GM18907 (cell line): ENCODE measurements around the gene SGK2.
A peak's percentile ranks its signal among the peaks of the same experiment; 100 is the strongest.
"Not testable (repeated sequence)": the region's sequence is repeated elsewhere in the genome, so short reads cannot be mapped to it uniquely, and the experiment has no call there.

Experiments
- ATAC-seq: cut with Tn5 transposase; IDR thresholded peaks from one replicate; pipeline ENCODE4 v1.9.1; 2021; ENCODE audit warnings: mild to moderate bottlenecking, moderate library complexity; ENCODE audit not compliant: unreplicated experiment

Gene SGK2

GRCh38 chr20:43590392-43591303, 31.8 kb downstream of the SGK2 start, which contains the start of gene IFT52:
Gene IFT52, plus strand, starts transcription at chr20:43590937. Its CDS starts 3,762 bp downstream, at chr20:43594699.
- peak; percentile 97 for ATAC-seq

GRCh38 chr20:43601960-43602359, 43.1 kb downstream of the SGK2 start:
- ATAC-seq: not testable (repeated sequence)

DNA sequence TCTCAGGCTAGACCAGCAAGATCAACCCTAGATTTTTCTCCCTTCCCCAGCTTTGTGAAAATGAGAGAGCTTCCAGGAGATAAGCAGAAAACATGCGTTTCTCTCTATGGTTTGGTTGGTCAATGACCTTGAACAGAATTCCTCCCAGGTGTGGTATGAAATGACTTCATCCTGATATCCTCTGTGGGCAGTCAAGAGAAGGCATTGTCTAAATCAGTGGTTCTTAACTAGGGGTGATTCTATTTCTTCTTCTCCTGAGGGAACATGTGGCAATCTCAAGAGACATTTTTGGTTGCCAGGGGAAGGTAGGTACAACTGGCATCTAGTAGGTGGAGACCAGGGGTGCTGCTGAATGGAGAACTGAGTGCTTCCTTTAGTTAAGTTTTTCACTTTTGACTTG, 44.3 kb downstream of the SGK2 start:
- ATAC-seq: no peak

DNA sequence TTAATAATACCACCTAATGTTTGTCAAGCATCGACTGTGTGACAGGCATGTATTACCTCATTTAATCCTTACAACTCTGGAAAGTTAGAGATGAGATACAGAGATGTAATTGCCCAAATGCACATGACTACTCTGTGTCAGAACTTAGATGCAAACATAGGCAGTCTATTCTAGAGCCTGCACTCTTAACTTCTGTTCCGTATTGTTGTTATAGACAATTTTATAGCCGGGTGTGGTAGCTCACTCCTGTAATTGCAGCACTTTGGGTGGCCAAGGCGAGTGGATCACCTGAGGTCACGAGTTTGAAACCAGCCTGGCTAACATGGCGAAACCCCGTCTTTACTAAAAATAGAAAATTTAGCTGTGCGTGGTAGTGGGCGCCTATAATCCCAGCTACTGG, 46.9 kb downstream of the SGK2 start:
- no peak for ATAC-seq

DNA sequence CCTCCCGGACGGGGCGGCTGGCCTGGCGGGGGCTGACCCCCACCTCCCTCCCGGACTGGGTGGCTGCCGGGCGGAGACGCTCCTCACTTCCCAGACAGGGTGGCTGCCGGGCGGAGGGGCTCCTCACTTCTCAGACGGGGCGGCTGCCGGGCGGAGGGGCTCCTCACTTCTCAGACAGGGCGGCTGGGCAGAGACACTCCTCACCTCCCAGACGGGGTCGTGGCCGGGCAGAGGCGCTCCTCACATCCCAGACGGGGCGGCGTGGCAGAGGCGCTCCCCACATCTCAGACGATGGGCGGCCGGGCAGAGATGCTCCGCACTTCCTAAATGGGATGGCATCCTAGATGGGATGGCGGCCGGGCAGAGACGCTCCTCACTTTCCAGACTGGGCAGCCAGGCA, 48.5 kb downstream of the SGK2 start:
- ATAC-seq: not testable (repeated sequence)

- no peak for ATAC-seq
Measured at GRCh38 chr20:43631598-43631997, 72.8 kb downstream of the SGK2 start.
